NCI-H510A treated with DMSO at 0.1 percent for 48 hours (cell line): Measurements from ENCODE around the gene LYPD6B.
"Not testable (repeated sequence)": the region's sequence is repeated elsewhere in the genome, so short reads cannot be mapped to it uniquely, and the experiment has no call there.

ENCODE experiments used
- DNase-seq: peaks from one replicate; lab custom pipeline; 2025; lab: John Stamatoyannopoulos, UW

The LYPD6B gene

GRCh38 chr2:149213764-149214493 lies 175.4 kb downstream of the LYPD6B start:
- DNase-seq, result no peak

GRCh38 chr2:149218497-149218896 lies 180.0 kb downstream of the LYPD6B start:
- DNase-seq, result no peak

- DNase-seq, result no peak
Observed at GRCh38 chr2:149219856-149220255, 181.4 kb downstream of the LYPD6B start.

GRCh38 chr2:149221002-149221401 lies 182.5 kb downstream of the LYPD6B start:
- no peak for DNase-seq

GRCh38 chr2:149221898-149222297 lies 183.4 kb downstream of the LYPD6B start:
- peak; percentile 9 for DNase-seq

GRCh38 chr2:149223472-149224095 lies 185.1 kb downstream of the LYPD6B start:
- no peak for DNase-seq

- no peak for DNase-seq
Observed at GRCh38 chr2:149224543-149224942, 186.0 kb downstream of the LYPD6B start.

GRCh38 chr2:149225446-149225845 lies 186.9 kb downstream of the LYPD6B start:
- DNase-seq, result no peak

GRCh38 chr2:149226790-149227189 lies 188.3 kb downstream of the LYPD6B start:
- DNase-seq, result no peak

- DNase-seq, result no peak
Observed at GRCh38 chr2:149235816-149236375, 197.4 kb downstream of the LYPD6B start.

- no peak for DNase-seq
Observed at GRCh38 chr2:149236410-149236809, 197.9 kb downstream of the LYPD6B start.

GRCh38 chr2:149246186-149246585 lies 207.7 kb downstream of the LYPD6B start:
- no peak for DNase-seq

GRCh38 chr2:149251436-149251835 lies 212.9 kb downstream of the LYPD6B start:
- not testable (repeated sequence) for DNase-seq

GRCh38 chr2:149256877-149257276 lies 218.4 kb downstream of the LYPD6B start:
- DNase-seq, result not testable (repeated sequence)

- no peak for DNase-seq
Observed at GRCh38 chr2:149258531-149258930, 220.0 kb downstream of the LYPD6B start.

GRCh38 chr2:149259136-149259535 lies 220.6 kb downstream of the LYPD6B start:
- no peak for DNase-seq

GRCh38 chr2:149261692-149262091 lies 223.2 kb downstream of the LYPD6B start:
- DNase-seq, result no peak
